HEK293T (cell line): ENCODE measurements around the gene REC8.

Experiments
- FOXK2 ChIP-seq: fragments of 450-650 bp; IDR thresholded peaks from 2 replicates; pipeline ENCODE4 v1.6.1; 2016; ENCODE audit warnings: mild to moderate bottlenecking
- FOXM1 ChIP-seq: fragments of 450-650 bp; IDR thresholded peaks from 2 replicates; pipeline ENCODE4 v1.6.1; 2017; ENCODE audit warnings: mild to moderate bottlenecking, borderline replicate concordance
- L3MBTL2 ChIP-seq: fragments of 450-650 bp; conservative IDR thresholded peaks from 2 replicates; pipeline ENCODE4 v1.6.1; 2016; ENCODE audit warnings: mild to moderate bottlenecking
- NFRKB ChIP-seq: fragments of 450-650 bp; IDR thresholded peaks from 2 replicates; pipeline ENCODE4 v1.6.1; 2016; ENCODE audit warnings: mild to moderate bottlenecking, moderate library complexity
- SP1 ChIP-seq: fragments of 450-650 bp; IDR thresholded peaks from 2 replicates; pipeline ENCODE4 v1.6.1; 2017

GRCh38 chr14:24206260-24207103 lies 34.6 kb downstream of the REC8 start:
- TF ChIP-seq FOXK2 (no peak), SP1 (no peak), L3MBTL2 (no peak), NFRKB (no peak), FOXM1 (no peak)
